GM21717 (cell line): ENCODE data around the gene MGME1.

ENCODE experiments used
- ATAC-seq: cut with Tn5 transposase; IDR thresholded peaks from one replicate; pipeline ENCODE4 v1.9.1; 2021; ENCODE audit warnings: mild to moderate bottlenecking, moderate library complexity; ENCODE audit not compliant: unreplicated experiment

The MGME1 gene

DNA sequence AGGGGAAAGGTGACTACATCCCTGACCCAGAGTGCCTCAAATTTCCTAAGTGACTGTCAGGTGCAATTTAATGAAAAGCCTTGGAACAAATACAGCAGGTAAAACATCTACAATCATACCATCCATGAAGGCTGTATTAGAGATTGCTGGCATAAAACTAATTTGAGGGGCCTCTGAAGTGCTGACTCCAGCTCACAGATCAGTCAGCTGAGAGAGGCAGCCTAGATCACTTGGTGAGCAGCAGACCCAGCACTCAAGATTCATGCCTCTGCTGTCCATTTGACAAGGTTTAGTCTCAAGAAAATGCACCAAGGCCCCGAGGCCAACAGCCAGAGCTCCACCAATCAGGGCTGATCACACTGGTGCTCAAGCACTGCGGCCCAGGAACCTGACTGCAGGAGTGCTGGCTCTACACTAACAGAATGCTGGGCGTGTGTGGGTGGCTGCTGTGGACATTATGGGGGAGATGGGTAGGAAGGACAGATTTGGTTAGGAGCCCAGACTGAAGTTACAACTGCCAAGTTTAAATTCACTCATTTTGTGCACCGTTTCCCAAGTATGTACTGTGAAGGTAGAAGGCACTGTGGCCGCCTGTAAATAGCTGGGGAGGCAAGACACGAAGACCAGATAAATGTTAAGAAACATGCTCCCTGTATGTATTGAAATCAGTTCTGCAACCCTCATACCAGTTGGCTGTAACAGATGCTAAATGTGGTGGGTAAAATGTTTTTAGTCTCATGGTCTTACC, 28.4 kb upstream of the MGME1 start:
- no peak for ATAC-seq

DNA sequence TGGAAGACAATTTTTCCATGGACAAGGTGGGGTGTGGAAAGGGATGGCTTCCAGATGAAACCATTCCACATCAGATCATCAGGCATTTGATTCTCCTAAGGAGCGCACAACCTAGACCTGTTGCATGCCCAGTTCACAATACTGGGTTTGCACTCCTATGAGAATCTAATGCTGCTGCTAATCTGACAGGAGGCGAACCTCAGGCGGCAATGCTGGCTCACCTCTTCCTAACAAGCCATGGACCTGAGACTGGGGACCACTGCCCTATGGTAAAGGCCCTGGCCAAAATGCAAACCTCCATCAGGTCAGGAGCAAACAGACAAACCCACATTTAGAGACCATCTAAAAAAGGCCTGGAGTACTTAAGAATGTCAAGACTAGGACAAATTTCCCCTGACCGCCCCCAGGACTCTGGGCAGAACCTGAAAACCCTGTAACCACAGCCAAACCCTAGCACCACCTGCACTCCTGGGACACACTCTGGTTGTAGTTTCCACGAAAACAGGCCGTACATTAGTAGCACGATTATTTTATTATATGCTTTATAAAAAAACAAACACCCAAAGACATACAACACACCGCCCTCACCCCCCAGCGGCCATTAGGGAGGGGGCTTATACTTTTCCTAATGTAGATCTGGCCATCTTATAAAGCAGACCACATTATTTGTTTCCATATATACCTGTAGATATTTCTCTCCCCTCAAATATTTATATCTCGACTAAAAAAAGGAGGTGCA, 27.6 kb upstream of the MGME1 start:
- no peak for ATAC-seq

DNA sequence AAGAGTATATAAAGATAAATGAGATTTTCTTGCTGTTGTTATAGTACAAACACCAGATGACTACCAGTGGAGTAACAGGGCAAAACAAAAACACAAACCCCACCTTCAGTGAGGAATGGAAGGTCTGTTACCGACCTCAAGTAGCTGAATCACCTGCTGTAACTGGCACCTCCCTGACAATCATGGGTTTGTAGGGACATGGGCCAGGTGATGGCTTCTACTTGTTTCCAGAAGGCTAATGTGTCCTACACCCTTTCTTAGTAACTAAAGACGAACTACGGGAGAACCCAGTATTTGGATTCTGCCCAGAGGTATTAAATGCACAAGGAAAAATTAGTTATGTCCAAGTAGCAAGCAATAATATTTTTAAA, 27.0 kb upstream of the MGME1 start:
- no peak for ATAC-seq

DNA sequence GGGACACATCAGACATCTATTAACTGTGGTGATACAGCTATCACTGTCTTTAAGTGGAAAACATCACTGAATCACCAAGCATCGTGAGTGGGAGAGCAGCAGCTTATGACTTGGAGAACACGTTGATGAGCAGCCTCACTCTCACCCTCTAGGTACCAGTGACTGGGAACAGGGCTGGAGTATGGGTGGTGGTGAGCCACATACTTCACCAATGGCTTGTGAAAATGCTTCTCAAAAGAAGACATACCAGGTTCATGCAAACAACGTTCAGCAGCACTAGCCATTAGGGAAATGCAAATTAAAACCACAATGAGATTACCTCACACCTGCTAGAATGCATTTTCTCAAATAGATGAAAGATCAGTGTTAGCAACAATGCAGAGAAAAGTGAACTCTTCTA, 25.5 kb upstream of the MGME1 start:
- ATAC-seq: peak; percentile 62

DNA sequence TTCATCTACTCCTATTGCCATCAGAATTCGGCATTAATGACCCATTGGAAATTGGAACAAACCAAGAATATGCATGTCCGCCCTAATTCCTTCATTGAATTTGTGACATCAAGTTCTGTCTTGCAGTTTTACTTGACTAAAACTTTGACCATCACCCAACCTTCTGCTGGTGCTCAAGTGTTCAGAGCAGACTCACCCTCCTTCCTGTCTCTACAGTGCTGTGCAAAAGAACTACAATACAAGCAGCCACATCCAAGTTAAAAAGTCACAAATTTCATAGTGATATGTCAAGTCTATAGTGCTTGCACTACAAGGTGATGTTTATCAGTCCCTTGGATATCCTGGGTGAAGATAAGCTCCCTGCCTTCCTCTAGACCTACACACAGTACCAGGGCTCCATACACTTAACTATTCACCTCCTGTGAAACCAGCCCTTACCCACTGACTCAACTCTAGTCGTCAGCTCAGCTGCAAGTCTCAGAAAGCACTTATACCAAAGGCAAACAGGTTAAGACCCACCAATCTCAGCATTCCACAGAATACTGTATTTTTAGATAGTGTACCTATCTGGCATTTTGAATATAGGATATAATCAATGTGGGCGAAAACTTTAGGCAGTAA, 23.9 kb upstream of the MGME1 start:
- no peak for ATAC-seq

DNA sequence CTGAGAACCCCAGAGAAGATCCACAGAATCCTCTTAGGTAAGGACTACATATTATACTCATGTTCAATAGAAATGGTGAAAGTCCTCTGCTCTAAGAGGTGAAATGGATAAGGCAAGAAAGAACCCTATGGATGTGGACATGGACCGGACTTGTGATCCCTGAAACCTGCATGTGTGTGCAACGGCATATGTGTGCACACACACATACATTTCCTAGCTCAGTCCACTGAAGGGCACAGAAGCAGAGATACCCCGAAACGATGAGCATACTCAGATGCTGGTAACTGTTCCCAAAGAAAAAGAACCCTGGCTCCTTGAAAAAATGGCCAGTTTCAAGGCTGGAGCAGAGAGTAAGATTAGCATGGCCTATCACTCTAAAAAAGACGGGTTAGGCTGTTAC, 22.8 kb upstream of the MGME1 start:
- ATAC-seq: no peak

DNA sequence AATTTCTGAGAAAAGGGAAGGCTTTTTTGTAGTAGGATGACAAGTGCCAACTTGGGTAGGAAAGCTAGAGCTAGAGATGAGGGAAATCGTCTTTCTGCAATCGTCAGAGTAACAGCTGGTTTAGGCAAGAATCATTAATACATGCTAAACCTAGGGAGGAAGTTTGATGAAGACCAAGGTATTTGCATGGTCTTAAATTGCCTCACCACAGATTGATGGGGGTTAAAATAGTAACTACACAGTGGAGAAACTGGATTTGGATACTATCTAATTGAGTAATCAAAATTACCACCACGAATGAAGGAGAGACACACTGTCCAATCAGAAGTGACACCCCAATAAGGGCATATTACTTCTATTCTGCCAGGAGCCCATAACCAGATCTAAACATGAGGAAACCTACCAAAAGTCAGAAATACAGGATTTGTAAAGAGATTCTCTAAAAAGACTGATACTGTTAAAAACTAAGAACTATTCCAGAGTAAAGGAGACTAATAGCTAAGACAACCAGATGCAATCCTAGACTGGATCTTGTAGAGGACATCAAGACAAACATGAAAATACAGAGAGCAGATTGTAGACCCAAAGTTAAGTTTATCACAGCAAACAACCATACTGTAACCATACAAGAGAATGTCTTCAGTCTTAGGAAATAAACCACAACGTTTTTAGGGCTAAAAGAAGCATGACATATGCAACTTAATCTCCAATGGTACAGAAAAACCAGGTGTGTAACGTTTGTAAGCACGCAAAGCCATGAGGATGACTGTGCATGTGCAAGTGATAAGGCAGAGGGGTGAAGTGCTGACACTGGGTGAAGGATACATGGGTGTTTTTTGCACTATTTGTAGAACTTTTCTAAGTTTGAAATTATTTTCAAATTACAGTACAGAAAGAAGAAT, 22.0 kb upstream of the MGME1 start:
- no peak for ATAC-seq

DNA sequence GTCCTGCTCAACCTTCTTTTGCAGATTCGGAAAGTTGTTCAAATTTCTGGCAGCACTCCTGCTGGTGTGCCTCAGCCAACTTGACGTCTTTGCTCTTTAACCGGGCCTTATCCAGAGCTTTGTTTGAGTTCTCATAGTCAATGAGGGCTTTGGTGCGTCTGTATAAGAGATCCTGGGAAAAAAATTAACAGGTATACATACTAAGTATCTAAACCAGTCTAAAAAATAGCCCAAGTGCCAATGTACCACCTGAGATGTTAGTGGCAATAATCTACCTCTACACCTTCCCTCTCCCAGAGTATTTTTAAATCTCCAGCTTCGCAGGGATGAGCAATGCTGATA, 21.4 kb upstream of the MGME1 start:
- no peak for ATAC-seq

DNA sequence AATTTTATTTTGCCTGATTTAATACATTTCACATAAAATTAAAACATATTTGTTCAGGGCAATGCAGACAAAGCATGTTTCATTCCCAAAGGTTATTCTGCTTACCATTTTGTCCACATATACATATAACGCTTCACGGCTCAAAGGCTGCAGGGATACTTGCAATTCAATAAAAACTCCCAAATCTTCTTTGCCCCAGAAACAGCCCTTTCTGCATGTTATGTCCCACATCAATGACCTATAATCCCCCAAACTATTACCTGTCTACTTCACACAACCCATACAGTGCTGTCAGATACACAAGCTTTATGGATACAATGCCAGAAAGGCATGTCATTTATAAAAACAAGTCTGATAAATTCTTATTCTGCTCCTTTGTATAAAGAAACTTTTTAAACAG, 20.4 kb upstream of the MGME1 start:
- no peak for ATAC-seq

DNA sequence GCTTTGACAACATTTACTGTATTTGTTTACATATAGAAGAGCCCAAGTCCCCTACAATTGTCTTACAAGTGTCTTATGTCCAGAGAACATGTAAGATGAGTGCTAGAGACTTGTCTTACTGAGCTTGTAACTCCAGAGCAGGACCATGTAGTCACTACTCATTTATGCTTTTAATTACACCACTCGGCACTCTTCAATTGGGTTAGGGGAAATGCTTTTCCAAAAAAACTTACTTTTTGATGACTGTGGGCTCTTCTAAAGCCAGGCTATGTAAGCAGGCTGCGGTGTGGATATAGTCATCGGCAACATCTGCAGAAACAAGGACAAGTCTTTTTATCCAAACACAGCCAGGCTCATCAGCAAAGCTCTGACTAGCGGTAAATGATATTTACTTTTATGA, 18.9 kb upstream of the MGME1 start:
- ATAC-seq: no peak

DNA sequence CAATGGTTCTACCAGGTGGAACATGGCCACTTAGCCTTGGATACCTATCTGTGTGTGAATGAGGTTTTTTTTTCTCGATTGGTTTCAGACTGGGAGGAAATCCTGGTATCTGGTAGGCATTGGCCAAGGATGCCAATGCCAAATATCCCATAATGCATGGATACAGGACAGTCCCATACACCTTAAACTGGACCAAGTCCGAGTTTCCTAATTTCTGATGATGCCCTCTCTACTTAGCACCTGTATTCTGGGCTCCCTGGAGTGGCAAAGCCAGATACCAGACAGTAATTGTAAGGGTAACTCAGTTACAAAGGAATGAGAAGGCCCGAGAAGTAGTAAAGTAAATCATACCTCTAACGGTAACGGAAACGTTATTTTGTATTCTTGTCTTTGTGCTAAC, 18.1 kb upstream of the MGME1 start:
- ATAC-seq: no peak

DNA sequence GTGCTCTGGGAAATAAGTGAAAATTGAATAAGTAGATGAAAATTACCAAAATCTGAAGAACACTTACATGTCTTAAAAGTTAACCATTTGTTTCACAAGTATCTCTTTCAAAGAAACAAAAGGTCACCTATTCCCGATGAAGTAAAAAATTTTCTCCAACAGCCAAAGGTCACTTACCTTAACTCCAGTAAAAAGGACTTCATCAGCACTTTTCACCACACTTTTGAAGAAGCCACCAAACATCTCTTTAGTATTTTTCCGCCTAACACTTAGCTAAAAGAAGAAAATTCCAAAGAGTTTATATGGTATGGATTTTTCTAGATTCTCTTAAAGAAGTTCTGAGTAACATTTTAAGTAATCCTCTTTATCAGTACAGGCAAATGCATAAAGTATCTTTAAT, 17.5 kb upstream of the MGME1 start:
- ATAC-seq: no peak

DNA sequence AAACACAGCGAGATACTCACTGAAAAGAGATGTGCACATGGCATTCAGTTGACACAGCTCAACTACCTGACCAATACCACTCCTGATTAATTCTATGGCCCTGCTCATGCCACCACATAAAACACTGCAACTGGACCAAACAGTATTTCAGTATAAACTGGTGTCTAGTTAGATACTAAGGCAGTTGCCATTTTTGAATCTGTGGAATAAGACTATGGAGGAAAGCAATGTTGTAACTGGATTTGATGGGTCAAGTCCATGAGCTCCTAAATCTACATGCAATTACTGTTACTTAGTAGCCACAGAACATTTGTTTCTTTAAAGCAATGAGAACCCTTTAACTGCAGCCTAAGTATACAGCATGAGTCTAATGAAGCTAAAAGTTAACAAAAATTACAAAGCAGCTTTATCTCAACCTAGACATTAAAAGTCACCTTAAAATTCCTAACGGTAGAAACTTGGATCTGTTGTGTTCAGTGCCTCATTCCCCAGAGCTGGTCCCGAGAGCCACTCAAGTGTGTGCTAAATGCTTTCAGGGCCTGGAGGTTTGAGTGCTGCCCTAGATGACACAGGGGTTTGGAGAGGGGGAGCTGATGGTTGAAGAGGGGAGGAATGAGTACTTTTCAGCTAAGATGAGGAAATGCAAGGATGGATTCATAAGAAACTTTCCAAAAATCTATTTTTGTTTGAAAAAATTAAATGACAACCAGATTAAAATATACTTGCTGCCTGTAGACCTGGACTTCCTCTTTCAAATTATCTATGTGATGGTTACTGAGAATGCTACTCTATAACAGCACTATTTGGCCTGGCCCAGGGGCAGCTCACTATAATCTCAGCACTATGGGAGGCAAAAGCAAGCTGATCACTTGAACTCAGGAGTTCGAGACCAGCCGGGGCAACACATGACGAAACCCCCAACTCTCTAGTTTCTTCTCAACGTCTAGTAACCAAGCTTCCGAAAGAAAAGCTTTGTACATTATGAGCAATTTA, 15.8 kb upstream of the MGME1 start:
- no peak for ATAC-seq

DNA sequence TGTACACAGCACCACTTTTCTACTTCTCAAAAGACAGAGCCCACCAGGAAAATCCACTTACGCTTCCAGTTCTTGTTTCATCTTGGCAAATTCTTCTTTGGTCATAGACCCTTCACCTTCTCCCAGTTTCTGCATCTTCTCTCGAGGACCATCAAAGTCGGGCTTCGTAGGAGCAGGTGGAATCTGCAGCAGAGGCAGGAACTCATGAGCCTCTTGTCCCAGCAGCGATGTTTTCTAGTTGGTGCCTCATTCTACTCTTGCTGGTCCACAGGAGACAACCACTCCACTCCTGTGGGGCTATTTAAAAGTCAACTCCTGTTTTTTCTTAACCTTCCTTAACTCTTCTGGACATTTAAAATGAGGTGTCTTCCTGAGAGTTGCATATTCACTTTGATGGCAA, 14.9 kb upstream of the MGME1 start:
- ATAC-seq: no peak

DNA sequence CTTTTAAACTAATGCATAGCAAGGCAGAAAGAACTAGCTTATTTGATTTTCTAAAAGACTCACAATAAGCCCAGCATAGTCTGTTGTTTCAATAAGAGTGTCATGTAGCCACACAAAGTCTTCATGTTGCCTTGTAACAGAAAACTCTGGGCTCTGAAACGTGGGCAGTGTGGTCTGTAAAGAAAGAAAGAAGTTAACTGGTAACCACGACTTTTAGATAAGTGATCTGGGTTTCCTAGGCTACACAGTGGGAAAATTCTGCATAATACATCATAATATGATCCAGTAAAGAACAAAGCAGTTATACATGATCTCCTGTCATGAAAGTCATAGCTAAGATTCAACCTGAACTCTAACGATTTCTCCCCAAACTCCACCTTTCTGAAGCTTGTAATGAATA, 13.5 kb upstream of the MGME1 start:
- no peak for ATAC-seq

DNA sequence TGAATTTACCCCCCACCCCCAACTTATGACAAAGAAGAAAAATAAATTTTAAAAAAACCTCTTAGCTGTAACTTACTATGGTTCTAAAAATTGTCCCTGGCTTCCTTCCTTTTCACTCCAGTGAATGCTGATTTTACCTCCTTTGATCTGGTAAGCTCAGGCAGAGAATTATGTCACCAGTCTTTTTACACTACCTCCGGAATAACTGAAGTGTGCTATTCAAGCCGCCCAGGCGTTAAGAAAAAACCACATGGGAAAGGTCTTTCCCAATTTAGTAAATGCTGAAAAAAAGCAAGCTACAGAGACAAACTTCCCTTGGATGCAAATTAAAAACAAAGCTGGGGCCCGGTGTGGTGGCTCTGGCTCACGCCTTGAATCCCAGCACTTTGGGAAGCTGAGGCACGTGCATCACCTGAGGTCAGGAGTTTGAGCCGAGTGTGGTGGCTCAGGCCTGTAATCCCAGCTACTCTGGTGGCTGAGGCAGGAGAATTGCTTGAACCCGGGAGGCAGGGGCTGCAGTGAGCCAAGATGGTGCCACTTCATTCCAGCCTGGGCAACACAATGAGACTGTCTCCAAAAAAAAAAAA, 12.6 kb upstream of the MGME1 start:
- ATAC-seq: no peak

DNA sequence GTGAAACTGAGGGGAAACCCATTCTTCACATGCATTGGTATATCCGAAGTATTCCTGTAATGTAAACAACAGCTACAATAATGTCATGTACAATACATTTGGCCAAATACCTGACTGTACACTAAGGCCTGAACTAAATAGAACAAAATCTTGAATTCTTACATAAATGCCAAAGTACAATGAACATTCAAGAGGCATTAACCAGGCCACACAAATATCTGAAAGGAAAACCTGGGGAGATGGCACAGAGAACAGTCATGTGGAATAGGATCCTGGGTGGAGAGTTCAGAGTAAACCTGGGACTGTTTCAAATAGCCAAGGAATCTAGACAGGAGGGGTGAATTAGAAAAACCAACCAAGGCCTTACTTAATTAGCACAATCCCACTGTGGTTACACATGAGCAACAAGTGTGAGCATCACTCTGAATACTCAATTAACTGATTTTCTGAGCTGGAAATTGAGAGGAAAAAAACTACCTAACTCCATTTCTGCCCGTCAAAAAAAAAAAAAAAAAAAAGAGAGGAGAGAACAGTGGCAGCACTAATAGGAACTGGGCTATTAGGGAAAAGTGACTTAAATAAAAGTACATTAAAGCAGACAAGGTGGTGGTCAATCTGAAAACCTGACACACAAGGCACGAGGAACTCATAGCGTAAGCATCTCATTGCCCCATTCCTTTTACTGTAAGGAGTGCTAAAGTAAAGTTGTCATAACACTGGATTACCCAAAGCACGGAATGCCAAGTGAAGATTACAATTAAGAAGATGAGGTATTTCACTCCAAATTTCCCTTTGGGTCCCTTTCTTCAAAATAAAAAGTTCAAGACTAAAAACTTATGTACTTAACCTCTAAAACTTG, 11.1 kb upstream of the MGME1 start:
- no peak for ATAC-seq

DNA sequence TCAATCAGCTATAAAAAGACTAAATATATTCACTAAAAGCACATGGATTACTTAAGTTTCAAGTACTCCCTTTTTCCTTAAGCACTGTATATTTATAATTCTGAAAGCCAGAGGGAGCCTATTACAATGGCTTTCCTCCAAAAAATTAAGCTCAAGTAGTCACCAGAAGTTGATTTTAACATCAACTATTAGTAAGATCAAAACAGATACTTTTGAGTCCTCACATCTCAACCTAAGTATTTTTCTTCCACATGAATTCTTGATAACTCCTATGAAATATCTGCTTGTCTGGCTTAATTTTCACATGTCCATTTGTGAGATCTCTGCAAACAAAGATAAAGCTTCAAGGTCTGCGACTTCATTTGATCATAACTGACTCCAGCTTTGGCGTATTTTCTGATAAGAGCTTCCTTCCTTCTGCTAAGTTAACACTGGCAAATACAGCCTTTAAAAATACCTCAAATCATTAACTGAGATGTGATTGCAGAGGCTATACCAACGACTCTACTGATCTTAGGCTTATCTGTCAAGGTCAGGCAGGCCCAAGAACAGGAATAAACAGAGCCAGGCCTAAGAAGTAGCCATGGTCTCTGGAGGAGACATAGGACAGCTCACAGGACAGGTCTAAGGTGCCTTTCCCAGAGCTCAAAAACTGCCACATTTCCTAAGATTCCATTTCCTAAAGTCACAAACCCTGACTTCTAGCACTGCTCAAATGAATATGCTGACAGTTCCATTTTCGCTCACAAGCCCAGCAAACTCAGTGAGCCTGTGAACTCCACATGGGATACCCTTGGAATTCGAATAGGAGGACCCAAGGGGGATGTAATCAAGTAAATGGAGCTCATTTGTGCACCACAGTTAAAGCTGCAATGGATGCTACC, 10.2 kb upstream of the MGME1 start:
- ATAC-seq: no peak
